Right lobe of liver (tissue), 4 donors: ENCODE data around the gene RASGRF2.

Source experiments
- CTCF ChIP-seq, 4 donors: fragments of 200-600 bp in 3 of 4; fragments of 450-650 bp in 1 of 4; IDR thresholded peaks; one replicate each; pipeline versions ENCODE4 v1.5.1 to v1.8.0; 2016 to 2022; ENCODE audit warnings: antibody characterized with exemption in 4 of 4, mild to moderate bottlenecking in 2 of 4
- POLR2A ChIP-seq: fragments of 450-650 bp; IDR thresholded peaks from one replicate; pipeline ENCODE4 v1.6.1; 2017; ENCODE audit warnings: antibody characterized with exemption, mild to moderate bottlenecking
- donor health status: DM: no; HTN: no; CAD: no.
- donor health status: DM: no; HTN: no; CAD: no.
- donor health status: DM: no; HTN: yes; CAD: no.

- TF ChIP-seq CTCF (IDR thresholded peaks at IDR 0.05) (no peak), POLR2A (no peak)
Observed at GRCh38 chr5:80926536-80926935, 33.6 kb upstream of the RASGRF2 start.
